GM18498 (cell line): Measurements from ENCODE around the gene SPAG16.
A peak's percentile ranks its signal among the peaks of the same experiment; 100 is the strongest.

Source experiments
- ATAC-seq: cut with Tn5 transposase; IDR thresholded peaks from one replicate; pipeline ENCODE4 v1.9.1; 2021; ENCODE audit warnings: mild to moderate bottlenecking, moderate library complexity; ENCODE audit not compliant: unreplicated experiment

SPAG16 gene

GRCh38 chr2:214226061-214226460 is 941.8 kb downstream of the SPAG16 start:
- ATAC-seq = no peak

- no peak for ATAC-seq
Measured at GRCh38 chr2:214232271-214232670, 948.0 kb downstream of the SPAG16 start.

GRCh38 chr2:214233164-214233563 is 948.9 kb downstream of the SPAG16 start:
- ATAC-seq = no peak

GRCh38 chr2:214242797-214243196 is 958.5 kb downstream of the SPAG16 start:
- ATAC-seq = no peak

- ATAC-seq = no peak
Measured at GRCh38 chr2:214244847-214245246, 960.6 kb downstream of the SPAG16 start.

GRCh38 chr2:214246417-214246816 is 962.2 kb downstream of the SPAG16 start:
- no peak for ATAC-seq

- ATAC-seq = no peak
Measured at GRCh38 chr2:214247531-214247930, 963.3 kb downstream of the SPAG16 start.

GRCh38 chr2:214255046-214255445 is 970.8 kb downstream of the SPAG16 start:
- ATAC-seq = no peak

- ATAC-seq = no peak
Measured at GRCh38 chr2:214261683-214262082, 977.4 kb downstream of the SPAG16 start.

GRCh38 chr2:214264171-214264570 is 979.9 kb downstream of the SPAG16 start:
- no peak for ATAC-seq

- no peak for ATAC-seq
Measured at GRCh38 chr2:214265991-214266489, 981.8 kb downstream of the SPAG16 start.

- no peak for ATAC-seq
Measured at GRCh38 chr2:214277880-214278279, 993.6 kb downstream of the SPAG16 start.

GRCh38 chr2:214286011-214286410 is 1001.7 kb downstream of the SPAG16 start:
- ATAC-seq = no peak

GRCh38 chr2:214293593-214293992 is 1009.3 kb downstream of the SPAG16 start:
- ATAC-seq = no peak

GRCh38 chr2:214294426-214294825 is 1010.2 kb downstream of the SPAG16 start:
- ATAC-seq = no peak

- ATAC-seq = no peak
Measured at GRCh38 chr2:214297423-214297822, 1013.2 kb downstream of the SPAG16 start.

- peak; percentile 78 for ATAC-seq
Measured at GRCh38 chr2:214310319-214310718, 1026.1 kb downstream of the SPAG16 start.

- peak; percentile 62 for ATAC-seq
Measured at GRCh38 chr2:214311031-214311533, 1026.8 kb downstream of the SPAG16 start.

GRCh38 chr2:214311931-214312749 is 1027.9 kb downstream of the SPAG16 start:
- no peak for ATAC-seq

- no peak for ATAC-seq
Measured at GRCh38 chr2:214315324-214315723, 1031.1 kb downstream of the SPAG16 start.

GRCh38 chr2:214320211-214320610 is 1035.9 kb downstream of the SPAG16 start:
- no peak for ATAC-seq

- no peak for ATAC-seq
Measured at GRCh38 chr2:214322662-214323061, 1038.4 kb downstream of the SPAG16 start.
